HG02571 (cell line): ENCODE data around the gene SLC19A1.
"Not testable (repeated sequence)": the region's sequence is repeated elsewhere in the genome, so short reads cannot be mapped to it uniquely, and the experiment has no call there.

ENCODE experiments used
- ATAC-seq: cut with Tn5 transposase; IDR thresholded peaks from one replicate; pipeline ENCODE4 v1.9.1; 2021; ENCODE audit warnings: mild to moderate bottlenecking, moderate library complexity; ENCODE audit not compliant: unreplicated experiment

The SLC19A1 gene

GRCh38 chr21:45535341-45536081, 6.7 kb downstream of the SLC19A1 start:
- ATAC-seq, result no peak

DNA sequence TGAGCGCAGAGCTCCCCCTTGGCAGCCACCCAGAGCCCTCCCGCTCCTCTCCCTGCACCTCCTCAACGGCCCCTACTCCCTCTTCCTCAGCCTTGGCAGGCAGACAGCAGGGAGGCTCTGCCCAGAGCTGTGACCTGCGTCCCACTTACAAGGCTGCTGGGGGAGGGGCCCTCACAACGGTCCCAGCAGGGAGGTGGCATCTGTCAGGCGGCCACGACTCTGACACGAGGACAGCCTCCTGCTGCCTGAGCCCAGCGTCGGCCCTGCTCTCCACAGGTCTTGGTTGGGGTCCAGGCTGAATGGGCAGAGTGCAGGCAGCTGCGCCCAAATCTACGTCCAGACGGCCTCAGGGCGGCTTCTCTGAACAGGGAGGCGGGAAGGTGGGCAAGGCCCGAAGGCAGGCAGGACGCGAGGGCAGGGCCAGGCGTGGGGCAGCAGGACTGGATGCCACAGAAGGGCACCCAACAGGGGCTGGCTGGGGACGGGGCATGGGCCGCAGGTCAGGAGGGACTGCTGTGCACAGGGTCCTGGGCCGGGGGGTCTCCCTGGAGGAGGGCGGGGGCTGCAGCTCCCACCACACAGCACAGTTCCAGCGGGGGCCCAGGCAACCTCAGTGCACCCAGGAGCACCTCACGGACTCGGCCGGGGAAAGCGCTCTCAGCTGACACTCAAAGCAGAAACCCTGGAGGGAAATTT, 7.5 kb downstream of the SLC19A1 start:
- ATAC-seq, result no peak

GRCh38 chr21:45533846-45534635, 8.2 kb downstream of the SLC19A1 start:
- no peak for ATAC-seq

GRCh38 chr21:45533361-45533845, 8.8 kb downstream of the SLC19A1 start:
- no peak for ATAC-seq

DNA sequence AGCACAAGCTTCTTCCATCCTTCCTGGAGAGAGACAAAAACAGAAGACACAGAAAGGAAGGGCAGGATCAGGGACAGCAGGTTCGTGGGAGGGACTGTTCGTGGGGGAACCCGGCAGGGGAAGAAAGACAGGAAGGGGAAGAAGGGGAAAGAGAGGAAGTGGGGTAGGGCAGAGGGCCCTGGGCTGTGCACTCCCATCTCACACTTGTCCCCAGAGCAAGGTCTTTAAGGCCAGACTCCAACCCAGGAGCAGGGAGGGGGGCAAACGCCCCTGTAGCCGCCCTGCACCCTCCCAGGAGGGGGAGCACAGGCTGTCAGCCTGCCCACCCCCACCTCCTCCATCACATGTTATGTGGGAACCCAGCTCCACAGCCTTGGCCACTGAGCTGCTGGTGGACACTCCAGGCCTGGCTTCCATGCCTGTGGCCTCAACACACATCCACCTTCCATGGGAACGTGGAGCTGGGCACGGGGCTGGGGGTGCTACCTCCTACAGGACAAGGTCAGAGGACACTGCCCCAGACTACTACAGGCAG, 9.3 kb downstream of the SLC19A1 start:
- no peak for ATAC-seq

DNA sequence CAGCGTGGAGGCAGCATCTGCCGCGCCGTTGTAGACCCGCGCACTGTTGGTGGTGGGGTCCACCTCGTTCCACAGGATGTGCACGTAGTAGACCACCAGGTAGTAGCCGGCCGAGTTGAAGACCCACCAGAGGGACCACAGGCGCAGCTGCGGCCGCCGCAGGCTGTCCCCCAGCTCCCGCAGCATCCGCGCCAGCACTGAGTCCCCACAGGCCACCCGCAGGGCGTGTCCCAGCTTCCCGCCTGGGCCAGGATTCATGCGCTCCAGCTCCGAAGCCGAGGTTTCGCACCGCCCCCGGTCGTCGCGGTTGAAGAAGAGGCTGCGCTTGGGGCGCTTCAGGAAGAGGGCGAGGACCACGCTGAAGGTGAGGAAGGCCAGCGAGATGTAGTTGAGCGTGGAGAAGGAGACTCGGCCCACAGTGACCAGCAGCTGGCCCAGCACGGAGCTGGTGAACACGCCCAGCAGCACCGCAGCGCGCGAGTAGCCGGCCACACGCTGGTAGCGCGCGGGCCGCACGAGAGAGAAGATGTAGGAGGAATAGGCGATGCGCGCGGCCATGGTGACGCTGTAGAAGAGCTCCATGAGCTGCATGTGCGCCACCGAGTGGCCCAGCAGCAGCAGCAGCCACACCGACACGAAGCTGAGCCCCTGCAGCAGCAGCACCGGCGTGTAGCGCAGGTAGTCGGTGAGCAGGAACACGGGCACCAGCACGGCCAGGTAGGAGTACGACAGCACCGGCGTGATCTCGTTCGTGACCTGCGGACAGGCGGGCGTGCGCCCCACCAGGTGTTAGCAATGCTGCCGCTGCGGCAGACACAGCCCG, 10.6 kb downstream of the SLC19A1 start:
- no peak for ATAC-seq

- ATAC-seq, result not testable (repeated sequence)
These were observed 11.2 kb downstream of the SLC19A1 start for GRCh38 chr21:45531114-45531392.

DNA sequence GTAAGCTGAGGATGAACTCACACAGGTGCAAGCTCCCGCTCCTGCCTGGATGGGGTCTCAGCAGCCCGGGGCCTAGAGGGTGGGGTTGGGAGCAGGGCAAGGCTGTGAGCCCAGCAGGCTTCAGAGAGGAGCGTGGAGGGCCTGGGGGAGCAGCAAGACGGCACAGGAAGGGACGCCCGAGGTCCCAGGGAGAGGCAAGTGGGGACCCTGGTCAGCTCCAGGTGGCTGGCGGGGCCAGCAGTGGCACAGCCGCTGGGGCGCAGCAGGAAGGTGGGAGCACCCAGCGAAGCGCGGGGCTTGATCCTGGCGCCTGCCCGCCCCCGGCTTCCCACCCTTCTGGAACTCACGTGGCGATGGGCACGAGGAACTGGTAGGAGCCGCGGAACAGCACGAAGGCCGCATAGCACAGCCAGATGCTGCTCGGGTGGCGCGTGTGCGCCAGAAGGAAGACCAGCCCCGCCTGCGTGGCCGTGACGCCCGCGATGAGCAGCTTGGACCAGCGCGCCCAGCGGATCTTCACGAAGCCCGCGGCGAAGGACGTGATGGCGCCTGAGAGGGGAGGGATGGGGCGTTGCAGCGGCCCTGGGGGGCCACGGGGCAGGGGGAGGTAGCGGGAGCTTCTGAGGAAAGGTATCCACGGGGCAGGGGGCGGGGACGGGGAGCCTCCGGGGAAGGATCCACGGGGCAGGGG, 11.7 kb downstream of the SLC19A1 start:
- ATAC-seq, result no peak

DNA sequence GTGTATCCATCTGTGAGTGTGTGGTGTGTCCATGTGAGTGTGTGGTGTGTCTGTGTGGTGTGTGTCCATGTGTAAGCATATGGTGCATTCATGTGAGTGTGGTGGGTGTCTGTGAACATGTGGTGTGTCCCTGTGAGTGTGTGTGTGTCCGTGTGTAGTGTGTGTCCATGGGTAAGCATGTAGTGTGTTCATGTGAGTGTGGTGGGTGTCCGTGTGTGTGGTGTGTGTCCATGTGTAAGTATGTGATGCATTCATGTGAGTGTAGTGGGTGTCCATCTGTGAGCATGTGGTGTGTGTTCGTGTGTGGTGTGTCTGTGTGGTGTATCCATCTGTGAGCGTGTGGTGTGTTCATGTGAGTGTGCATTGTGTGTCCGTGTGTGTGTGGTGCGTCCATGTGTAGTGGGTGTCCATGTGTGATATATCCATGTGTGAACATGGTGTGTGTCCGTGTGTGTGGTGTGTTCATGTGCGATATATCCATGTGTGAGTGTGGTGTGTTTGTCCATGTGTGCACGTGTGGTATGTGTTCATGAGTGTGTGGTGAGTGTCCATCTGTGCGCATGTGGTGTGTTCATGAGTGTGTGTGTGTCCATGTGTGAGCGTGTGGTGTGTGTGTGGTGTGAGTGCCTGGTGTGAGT, 12.3 kb downstream of the SLC19A1 start:
- ATAC-seq, result no peak

DNA sequence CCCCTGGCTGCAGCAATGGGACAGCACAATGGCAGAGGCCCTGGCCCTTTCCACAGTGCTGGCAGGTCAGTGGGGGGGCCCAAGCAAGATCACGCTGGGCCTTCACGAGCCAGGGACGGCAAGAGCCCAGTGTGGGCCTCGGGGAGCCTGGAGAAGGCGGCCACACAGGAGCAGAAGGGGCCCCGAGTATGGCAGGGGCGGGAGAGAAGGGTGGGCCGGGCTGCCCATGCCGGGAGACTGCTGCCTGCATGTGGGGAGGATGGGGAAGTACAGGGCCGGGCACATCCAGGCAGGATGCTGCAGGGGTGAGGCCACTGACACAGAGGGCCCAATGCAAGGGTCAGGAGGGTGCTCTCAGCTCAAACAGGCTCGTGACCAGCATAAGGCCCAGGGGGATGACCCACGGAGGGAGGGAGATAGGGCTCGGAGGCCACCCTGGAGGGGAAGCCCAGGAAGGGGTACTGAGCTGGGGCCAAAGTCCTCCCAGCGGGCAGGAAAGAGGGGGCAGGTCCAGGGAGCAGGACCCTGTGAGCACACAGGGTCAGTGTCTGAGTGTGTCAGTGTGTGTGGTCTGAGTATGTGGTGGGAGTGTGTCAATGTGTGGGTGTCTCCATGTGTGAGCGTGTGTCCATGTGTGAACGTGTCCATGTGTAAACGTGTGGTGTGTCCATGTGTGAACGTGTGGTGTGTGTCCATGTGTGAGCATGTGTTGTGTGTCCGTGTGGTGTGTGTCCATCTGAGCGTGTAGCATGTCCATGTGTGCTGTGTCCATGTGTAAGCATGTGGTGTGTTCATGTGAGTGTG, 13.1 kb downstream of the SLC19A1 start:
- no peak for ATAC-seq

GRCh38 chr21:45528028-45528705, 14.1 kb downstream of the SLC19A1 start:
- no peak for ATAC-seq

DNA sequence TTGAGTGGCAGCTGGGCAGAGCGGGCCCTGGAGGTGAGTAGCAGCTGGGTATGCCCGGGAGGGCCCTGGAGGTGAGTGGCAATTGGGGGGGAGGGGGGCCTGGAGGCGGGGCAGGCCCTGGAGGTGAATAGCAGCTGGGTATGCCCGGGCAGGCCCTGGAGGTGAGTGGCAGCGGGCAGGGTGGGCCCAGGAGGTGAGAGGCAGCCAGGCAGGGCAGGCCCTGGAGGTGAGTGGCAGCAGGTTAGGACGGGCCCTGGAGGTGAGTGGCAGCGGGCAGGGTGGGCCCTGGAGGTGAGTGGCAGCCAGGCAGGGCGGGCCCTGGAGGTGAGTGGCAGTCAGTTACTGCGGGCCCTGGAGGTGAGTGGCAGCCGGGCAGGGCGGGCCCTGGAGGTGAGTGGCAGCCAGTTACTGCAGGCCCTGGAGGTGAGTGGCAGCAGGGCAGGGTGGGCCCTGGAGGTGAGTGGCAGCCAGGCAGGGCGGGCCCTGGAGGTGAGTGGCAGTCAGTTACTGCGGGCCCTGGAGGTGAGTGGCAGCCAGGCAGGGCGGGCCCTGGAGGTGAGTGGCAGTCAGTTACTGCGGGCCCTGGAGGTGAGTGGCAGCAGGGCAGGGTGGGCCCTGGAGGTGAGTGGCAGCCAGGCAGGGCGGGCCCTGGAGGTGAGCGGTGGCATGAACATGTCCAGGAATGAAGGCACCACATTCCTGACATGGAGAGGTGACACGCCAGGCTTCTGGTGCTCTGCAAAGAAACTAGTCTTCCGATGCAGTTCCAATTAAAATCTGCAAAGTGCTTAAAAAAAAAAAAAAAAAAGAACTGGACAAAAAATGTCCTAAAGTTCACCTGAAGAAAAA, 14.9 kb downstream of the SLC19A1 start:
- ATAC-seq, result not testable (repeated sequence)

DNA sequence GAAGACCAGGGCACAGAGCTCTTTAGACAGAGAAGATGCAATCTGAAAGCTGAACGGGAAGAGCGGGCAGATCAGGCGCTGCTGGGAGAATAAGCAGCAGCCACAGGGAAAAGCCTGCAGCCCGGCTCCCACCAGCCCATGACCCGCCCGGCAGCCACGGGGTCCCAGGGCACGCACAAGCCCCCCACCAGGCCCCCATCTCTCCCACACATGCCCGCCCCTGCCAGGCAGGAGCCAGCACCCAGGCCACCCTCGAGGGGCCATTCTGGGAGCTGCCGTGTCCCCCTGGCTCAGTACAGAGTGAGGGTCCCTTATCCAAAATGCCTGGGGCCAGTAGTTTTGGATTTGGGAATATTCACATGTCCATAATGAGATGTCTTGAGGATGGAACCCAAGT, 16.3 kb downstream of the SLC19A1 start:
- no peak for ATAC-seq

- no peak for ATAC-seq
These were observed 16.9 kb downstream of the SLC19A1 start for GRCh38 chr21:45525153-45525909.

DNA sequence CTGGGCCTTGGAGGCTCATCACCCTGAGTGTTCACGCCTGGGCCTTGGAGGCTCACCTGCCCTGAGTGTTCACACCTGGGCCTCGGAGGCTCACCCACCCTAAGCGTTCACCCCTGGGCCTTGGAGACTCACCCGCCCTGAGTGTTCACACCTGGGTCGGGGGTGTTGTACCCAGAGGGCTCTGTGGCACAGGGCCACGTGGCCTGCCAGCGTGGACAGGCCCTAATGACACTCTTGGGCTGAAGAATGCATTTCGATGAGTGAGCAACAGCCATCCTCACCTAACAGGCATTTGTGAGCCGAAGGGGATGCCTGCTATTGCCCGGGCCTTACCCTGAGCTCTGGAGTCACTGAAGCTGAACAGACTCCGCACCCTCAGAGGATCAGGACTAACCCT, 17.5 kb downstream of the SLC19A1 start:
- no peak for ATAC-seq

DNA sequence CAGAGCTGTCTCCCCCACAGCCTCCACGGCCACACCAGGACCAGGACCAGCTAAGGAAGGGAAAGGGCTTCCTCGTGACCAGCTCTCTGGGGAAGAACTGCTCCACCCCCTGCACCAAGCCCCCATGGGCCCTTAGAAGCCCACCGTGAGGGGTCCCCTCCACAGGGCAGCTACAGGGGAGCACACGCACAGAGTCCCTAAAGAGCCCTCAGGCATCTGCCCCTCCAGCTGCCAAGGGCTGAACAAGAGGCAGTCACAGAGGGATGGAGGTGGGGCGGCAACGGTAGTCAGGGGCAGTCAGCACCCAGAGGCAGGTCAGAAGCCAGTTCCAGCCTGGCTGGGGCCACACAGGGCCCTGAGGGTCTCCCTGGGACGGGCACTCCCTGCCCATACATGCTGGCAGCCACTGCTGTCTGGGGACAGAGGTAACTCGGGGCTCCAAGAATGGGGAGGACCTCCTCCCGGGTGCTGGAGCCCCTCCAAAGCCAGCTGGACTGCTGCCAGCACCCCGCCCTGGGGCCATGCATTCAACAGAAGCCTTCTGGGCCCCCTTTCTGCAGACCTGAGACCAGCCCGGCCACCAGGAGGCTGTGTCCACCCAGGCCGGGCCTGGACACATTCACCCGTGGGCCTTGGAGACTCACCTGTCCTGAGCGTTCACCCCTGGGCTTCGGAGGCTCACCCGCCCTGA, 18.7 kb downstream of the SLC19A1 start:
- ATAC-seq, result no peak
